GM12801 (cell line): ENCODE results near the gene ALX4.

Experiments used
- CTCF ChIP-seq: IDR thresholded peaks from one replicate; pipeline ENCODE4 v1.5.1; 2011; ENCODE audit warnings: control low read depth; ENCODE audit not compliant: insufficient read length; ENCODE audit errors: extremely low read depth

Gene ALX4

GRCh38 chr11:44264438-44264749 lies 45.5 kb downstream of the ALX4 start:
- TF ChIP-seq CTCF = no peak

- TF ChIP-seq CTCF = no peak
Measured at GRCh38 chr11:44263738-44264437, 46.1 kb downstream of the ALX4 start.

- no peak for TF ChIP-seq CTCF
Measured at GRCh38 chr11:44261800-44262591, 47.9 kb downstream of the ALX4 start.

GRCh38 chr11:44260081-44260480 lies 49.9 kb downstream of the ALX4 start:
- no peak for TF ChIP-seq CTCF

GRCh38 chr11:44258839-44259420 lies 51.0 kb downstream of the ALX4 start:
- no peak for TF ChIP-seq CTCF

- TF ChIP-seq CTCF = no peak
Measured at GRCh38 chr11:44258190-44258489, 51.8 kb downstream of the ALX4 start.

- no peak for TF ChIP-seq CTCF
Measured at GRCh38 chr11:44257338-44258189, 52.4 kb downstream of the ALX4 start.
